ENCODE data around the gene GFRA1.
"Not testable (repeated sequence)": the region's sequence is repeated elsewhere in the genome, so short reads cannot be mapped to it uniquely, and the experiment has no call there.

GFRA1 gene

DNA sequence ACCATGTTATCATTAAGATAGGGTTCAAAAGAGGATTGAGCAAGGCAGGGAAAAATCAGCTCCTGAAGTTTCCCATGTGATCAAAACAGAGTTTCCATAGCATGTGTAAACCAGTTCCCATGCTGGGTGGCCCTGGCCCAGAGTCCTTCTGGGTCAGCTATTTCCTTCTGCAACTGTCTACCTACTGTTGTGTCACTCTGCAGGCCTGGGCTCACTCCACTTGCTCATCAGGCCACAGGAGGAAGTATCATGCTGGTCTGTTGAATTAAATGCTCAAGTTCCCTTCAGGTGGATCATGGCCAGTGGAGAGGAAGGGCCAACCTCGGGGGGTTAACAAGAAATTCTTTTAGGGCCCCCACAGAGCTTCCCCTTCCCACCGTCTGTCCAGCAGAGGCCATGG, 104.7 kb downstream of the GFRA1 start:
- no peaks in the 10 kb centered on the region for H3K9me3 ChIP-seq (ENCODE audit: control insufficient read depth in 2 of 2, low read length in 2 of 2)
- no peak overlapping the region for H3K4me3 ChIP-seq (ENCODE audit: low read length in 2 of 2)
- H3K36me3 ChIP-seq (ENCODE audit: control insufficient read depth in 2 of 2, insufficient read depth in 2 of 2, low read length in 2 of 2), result no peaks in the 10 kb centered on the region
- no peaks in the 10 kb centered on the region for H3K27me3 ChIP-seq (ENCODE audit: control insufficient read depth in 2 of 2, insufficient read depth in 2 of 2, low read length in 2 of 2)
- no peak overlapping the region for H3K9ac ChIP-seq (ENCODE audit: low read depth in 1 of 2, low read length in 2 of 2)
- H3K4me1 ChIP-seq (ENCODE audit: control insufficient read depth in 2 of 2, insufficient read depth in 2 of 2, low read length in 2 of 2), result no peaks in the 10 kb centered on the region
- H3K27ac ChIP-seq (ENCODE audit: low read depth in 2 of 2, low read length in 2 of 2), result no peak overlapping the region

DNA sequence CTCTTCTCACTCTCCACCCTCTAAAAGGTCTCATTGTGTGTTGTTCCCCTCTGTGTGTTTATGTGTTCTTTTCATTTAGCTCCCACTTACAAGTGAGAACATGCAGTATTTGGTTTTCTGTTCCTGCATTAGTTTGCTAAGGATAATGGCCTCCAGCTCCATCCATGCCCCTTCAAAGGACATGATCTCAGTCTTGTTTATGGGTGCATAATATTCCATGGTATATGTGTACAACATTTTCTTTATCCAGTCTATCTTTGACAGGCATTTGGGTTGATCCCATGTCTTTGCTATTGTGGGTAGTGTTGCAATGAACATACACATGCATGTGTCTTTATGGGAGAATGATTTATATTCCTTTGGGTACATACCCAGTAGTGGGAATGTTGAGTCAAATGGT, 107.1 kb downstream of the GFRA1 start:
- not testable (repeated sequence) for H3K27me3 ChIP-seq (ENCODE audit: control insufficient read depth in 2 of 2, insufficient read depth in 2 of 2, low read length in 2 of 2); H3K9me3 ChIP-seq (ENCODE audit: control insufficient read depth in 2 of 2, low read length in 2 of 2); H3K4me3 ChIP-seq (ENCODE audit: low read length in 2 of 2); H3K4me1 ChIP-seq (ENCODE audit: control insufficient read depth in 2 of 2, insufficient read depth in 2 of 2, low read length in 2 of 2); H3K27ac ChIP-seq (ENCODE audit: low read depth in 2 of 2, low read length in 2 of 2); H3K9ac ChIP-seq (ENCODE audit: low read depth in 1 of 2, low read length in 2 of 2); H3K36me3 ChIP-seq (ENCODE audit: control insufficient read depth in 2 of 2, insufficient read depth in 2 of 2, low read length in 2 of 2)

DNA sequence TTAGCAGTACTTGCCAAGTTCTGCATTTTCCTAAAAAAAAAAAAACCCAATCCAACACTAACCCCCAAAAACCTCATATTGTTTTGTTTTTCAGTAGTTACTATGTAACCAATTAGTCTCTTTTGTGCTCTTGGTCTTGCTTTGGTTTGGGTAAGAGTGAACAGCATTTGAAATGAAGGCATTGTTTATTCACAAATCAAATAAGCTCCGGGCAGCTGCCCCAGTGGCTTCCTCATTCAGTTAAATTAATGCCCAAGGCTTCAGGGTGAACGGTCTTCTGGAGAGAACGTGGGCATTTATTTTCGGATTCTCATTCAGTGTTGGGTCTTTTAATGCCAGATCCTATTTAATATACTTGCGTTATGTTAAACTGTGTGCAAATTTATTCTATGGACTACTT, 108.7 kb downstream of the GFRA1 start:
- Histone ChIP-seq H3K4me3 (ENCODE audit: low read length in 2 of 2) (no peak overlapping the region), H3K27me3 (ENCODE audit: control insufficient read depth in 2 of 2, insufficient read depth in 2 of 2, low read length in 2 of 2) (no peaks in the 10 kb centered on the region)

DNA sequence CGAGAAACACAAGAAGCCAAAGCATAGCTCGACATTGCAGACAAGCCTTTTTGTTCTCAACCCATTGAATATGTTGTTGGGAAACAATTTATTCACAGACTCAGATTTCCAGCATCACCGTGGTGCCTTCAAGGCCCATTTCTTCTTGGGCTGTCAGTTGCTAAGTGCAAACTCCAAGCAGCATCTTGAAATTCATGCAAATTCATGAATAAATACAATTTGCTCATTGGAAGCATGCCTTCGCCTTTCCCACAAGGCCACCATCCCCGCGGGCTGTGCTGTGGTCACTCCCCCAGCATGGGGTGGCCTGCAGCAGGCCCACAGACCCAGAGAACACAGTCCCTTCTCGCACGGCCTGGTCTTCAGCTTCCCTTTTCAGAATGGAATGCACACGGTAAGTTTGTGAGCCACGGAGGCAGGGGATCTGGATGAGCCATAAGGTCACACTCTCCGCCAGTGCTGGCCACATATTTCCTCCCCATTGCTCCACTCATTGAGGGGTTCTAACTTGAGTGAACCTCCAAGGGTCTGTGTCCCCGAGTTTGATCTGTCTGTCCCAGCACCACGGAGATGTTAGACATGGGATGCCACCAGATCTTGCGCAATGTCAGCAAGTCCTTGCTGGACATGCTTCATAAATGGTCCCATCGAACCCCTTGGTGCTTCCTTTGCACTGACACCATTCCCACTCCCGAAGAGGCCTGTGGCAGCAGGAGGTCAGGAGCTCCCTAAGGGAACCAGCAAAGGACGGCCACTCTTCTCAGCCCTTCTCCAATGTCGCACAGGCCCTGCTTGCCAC, 109.5 kb downstream of the GFRA1 start:
- Histone ChIP-seq H3K9ac (ENCODE audit: low read depth in 1 of 2, low read length in 2 of 2) (no peak overlapping the region), H3K4me1 (ENCODE audit: control insufficient read depth in 2 of 2, insufficient read depth in 2 of 2, low read length in 2 of 2) (no peaks in the 10 kb centered on the region), H3K27ac (ENCODE audit: low read depth in 2 of 2, low read length in 2 of 2) (no peak overlapping the region), H3K4me3 (ENCODE audit: low read length in 2 of 2) (no peak overlapping the region), H3K9me3 (ENCODE audit: control insufficient read depth in 2 of 2, low read length in 2 of 2) (no peaks in the 10 kb centered on the region), H3K36me3 (ENCODE audit: control insufficient read depth in 2 of 2, insufficient read depth in 2 of 2, low read length in 2 of 2) (no peaks in the 10 kb centered on the region), H3K27me3 (ENCODE audit: control insufficient read depth in 2 of 2, insufficient read depth in 2 of 2, low read length in 2 of 2) (no peaks in the 10 kb centered on the region)

More for the DNA sequence above, 108.7 kb downstream of the GFRA1 start:
- no peaks in the 10 kb centered on the region for H3K9me3 ChIP-seq (ENCODE audit: control insufficient read depth in 2 of 2, low read length in 2 of 2)
- no peaks in the 10 kb centered on the region for H3K36me3 ChIP-seq (ENCODE audit: control insufficient read depth in 2 of 2, insufficient read depth in 2 of 2, low read length in 2 of 2)
- H3K27ac ChIP-seq (ENCODE audit: low read depth in 2 of 2, low read length in 2 of 2), result no peak overlapping the region
- H3K9ac ChIP-seq (ENCODE audit: low read depth in 1 of 2, low read length in 2 of 2), result no peak overlapping the region
- H3K4me1 ChIP-seq (ENCODE audit: control insufficient read depth in 2 of 2, insufficient read depth in 2 of 2, low read length in 2 of 2), result no peaks in the 10 kb centered on the region

DNA sequence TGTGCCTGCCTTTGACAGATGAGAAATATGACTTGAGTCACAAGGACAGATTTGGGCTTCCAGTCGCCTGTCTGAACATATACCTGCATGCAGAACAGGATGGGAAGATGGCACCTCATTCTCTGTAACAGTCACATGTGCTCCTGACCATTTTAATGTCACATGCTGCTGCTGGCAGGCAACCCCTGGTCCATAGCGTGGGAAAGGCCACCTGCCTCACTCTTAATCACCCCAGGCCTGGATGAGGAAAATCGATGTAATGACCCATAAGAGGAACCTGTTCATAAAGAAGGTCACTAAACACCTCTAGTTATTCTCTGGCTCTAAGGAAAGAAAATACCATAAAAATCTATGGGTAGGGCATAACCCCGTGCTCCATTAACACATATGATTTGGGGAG, 110.2 kb downstream of the GFRA1 start:
- H3K4me3 ChIP-seq (ENCODE audit: low read length in 2 of 2), result no peak overlapping the region
- no peaks in the 10 kb centered on the region for H3K36me3 ChIP-seq (ENCODE audit: control insufficient read depth in 2 of 2, insufficient read depth in 2 of 2, low read length in 2 of 2)

DNA sequence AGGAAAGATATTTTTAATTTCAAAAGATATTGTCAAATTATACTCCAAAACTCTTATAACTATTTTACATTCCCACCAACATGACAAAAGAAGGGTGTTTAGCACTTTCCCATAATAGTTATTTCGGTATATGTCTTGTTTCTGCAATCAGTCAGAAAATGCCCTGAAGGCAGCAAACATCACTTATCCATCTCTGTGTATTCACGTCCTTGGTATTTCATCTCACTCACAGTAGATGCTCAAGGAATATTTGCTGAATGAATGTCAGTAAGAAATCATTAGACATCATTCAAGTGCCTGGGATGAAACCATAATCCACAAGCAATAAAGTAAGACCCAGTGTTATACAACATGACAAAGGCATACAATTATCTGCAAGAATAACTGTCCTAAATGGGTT, 112.7 kb downstream of the GFRA1 start:
- Histone ChIP-seq H3K4me1 (ENCODE audit: control insufficient read depth in 2 of 2, insufficient read depth in 2 of 2, low read length in 2 of 2) (no peaks in the 10 kb centered on the region), H3K4me3 (ENCODE audit: low read length in 2 of 2) (no peak overlapping the region), H3K9me3 (ENCODE audit: control insufficient read depth in 2 of 2, low read length in 2 of 2) (no peaks in the 10 kb centered on the region), H3K9ac (ENCODE audit: low read depth in 1 of 2, low read length in 2 of 2) (no peak overlapping the region), H3K27me3 (ENCODE audit: control insufficient read depth in 2 of 2, insufficient read depth in 2 of 2, low read length in 2 of 2) (no peaks in the 10 kb centered on the region), H3K36me3 (ENCODE audit: control insufficient read depth in 2 of 2, insufficient read depth in 2 of 2, low read length in 2 of 2) (no peaks in the 10 kb centered on the region), H3K27ac (ENCODE audit: low read depth in 2 of 2, low read length in 2 of 2) (no peak overlapping the region)

More for the DNA sequence above, 110.2 kb downstream of the GFRA1 start:
- no peaks in the 10 kb centered on the region for H3K4me1 ChIP-seq (ENCODE audit: control insufficient read depth in 2 of 2, insufficient read depth in 2 of 2, low read length in 2 of 2)
- no peaks in the 10 kb centered on the region for H3K27me3 ChIP-seq (ENCODE audit: control insufficient read depth in 2 of 2, insufficient read depth in 2 of 2, low read length in 2 of 2)
- H3K9ac ChIP-seq (ENCODE audit: low read depth in 1 of 2, low read length in 2 of 2), result no peak overlapping the region
- no peak overlapping the region for H3K27ac ChIP-seq (ENCODE audit: low read depth in 2 of 2, low read length in 2 of 2)
- no peaks in the 10 kb centered on the region for H3K9me3 ChIP-seq (ENCODE audit: control insufficient read depth in 2 of 2, low read length in 2 of 2)

DNA sequence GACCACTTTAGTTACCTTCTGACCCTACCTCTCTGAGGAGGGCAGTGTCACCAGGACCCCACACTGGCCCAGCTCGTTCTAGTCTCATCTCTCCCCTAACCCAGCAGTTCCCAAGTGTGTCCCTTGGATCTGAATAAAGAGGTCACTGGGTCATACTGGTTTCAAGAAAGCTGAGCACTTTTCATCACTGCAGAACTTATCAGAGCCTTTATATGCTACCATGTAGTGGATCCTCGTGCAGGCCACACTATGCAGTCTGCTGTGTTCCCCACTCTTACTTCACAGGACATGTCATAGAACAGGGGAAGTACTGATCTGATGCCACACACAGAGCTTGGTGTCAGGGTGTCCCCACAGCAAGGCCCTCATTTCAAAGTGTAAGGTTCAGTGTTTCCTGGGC, 113.8 kb downstream of the GFRA1 start:
- Histone ChIP-seq H3K9ac (ENCODE audit: low read depth in 1 of 2, low read length in 2 of 2) (no peak overlapping the region), H3K27ac (ENCODE audit: low read depth in 2 of 2, low read length in 2 of 2) (no peak overlapping the region), H3K9me3 (ENCODE audit: control insufficient read depth in 2 of 2, low read length in 2 of 2) (no peaks in the 10 kb centered on the region), H3K27me3 (ENCODE audit: control insufficient read depth in 2 of 2, insufficient read depth in 2 of 2, low read length in 2 of 2) (no peaks in the 10 kb centered on the region), H3K36me3 (ENCODE audit: control insufficient read depth in 2 of 2, insufficient read depth in 2 of 2, low read length in 2 of 2) (no peaks in the 10 kb centered on the region), H3K4me3 (ENCODE audit: low read length in 2 of 2) (no peak overlapping the region), H3K4me1 (ENCODE audit: control insufficient read depth in 2 of 2, insufficient read depth in 2 of 2, low read length in 2 of 2) (no peaks in the 10 kb centered on the region)

DNA sequence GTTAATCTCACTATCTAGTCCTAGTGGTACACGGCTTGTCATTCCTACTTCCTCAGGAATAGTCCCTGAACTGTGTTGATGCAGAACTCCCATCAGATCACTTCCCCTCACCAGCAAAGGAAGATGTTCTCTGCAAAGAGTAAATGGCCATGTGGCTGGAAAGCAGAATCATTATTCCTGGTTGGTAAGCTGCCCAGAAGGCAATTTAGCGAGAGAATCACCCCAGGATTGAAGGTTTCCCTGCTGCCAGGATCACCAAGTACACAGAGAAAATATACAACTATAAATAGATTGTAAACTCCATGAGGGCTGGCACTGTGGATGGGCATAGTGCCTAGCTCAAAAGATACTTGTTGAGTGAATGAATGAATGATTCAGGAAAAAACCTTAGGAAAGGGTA, 115.0 kb downstream of the GFRA1 start:
- no peaks in the 10 kb centered on the region for H3K27me3 ChIP-seq (ENCODE audit: control insufficient read depth in 2 of 2, insufficient read depth in 2 of 2, low read length in 2 of 2)
- H3K4me3 ChIP-seq (ENCODE audit: low read length in 2 of 2), result no peak overlapping the region
- H3K36me3 ChIP-seq (ENCODE audit: control insufficient read depth in 2 of 2, insufficient read depth in 2 of 2, low read length in 2 of 2), result no peaks in the 10 kb centered on the region
- H3K9ac ChIP-seq (ENCODE audit: low read depth in 1 of 2, low read length in 2 of 2), result no peak overlapping the region
- no peak overlapping the region for H3K27ac ChIP-seq (ENCODE audit: low read depth in 2 of 2, low read length in 2 of 2)
- H3K9me3 ChIP-seq (ENCODE audit: control insufficient read depth in 2 of 2, low read length in 2 of 2), result no peaks in the 10 kb centered on the region
- no peaks in the 10 kb centered on the region for H3K4me1 ChIP-seq (ENCODE audit: control insufficient read depth in 2 of 2, insufficient read depth in 2 of 2, low read length in 2 of 2)

DNA sequence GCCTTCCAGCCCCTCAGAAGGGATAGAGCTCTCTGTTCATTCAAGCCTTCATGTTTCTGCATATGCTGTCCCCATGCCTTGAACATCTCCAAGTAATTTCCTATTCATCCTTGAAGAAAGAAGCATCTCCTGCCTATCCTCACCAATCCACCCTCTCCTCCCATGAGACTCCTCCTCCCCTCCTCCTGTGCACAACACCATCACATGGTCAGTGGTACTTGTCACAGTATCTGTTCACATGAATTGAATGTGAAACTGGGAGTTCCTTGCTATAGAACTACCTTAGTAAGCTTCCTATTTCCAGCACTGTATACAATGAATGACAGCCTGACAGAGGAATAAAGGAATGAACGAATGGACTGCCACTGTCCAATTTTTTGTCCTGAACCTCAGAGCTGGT, 115.5 kb downstream of the GFRA1 start:
- Histone ChIP-seq H3K4me3 (ENCODE audit: low read length in 2 of 2) (no peak overlapping the region), H3K27ac (ENCODE audit: low read depth in 2 of 2, low read length in 2 of 2) (no peak overlapping the region)

DNA sequence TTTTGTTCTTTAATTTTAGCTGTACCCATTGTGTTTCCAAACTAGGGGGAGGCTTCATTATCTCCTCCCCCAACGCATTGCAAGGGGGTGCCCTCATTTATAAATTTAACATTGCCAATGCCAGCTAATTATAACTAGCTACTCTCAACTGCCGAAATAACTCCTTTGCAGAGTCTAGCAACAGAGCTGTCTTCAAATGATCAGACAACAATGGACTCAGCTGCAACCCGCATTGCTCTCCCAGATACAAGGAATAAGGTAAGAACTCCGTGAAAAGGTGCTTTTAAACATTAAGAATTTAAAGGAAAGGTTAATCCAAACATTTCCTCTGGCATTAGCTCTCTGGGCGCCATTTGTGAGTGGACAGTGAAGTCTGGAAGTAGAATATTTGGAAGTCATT, 116.2 kb downstream of the GFRA1 start:
- Histone ChIP-seq H3K4me1 (ENCODE audit: control insufficient read depth in 2 of 2, insufficient read depth in 2 of 2, low read length in 2 of 2) (no peaks in the 10 kb centered on the region), H3K27ac (ENCODE audit: low read depth in 2 of 2, low read length in 2 of 2) (no peak overlapping the region), H3K9ac (ENCODE audit: low read depth in 1 of 2, low read length in 2 of 2) (no peak overlapping the region), H3K36me3 (ENCODE audit: control insufficient read depth in 2 of 2, insufficient read depth in 2 of 2, low read length in 2 of 2) (no peaks in the 10 kb centered on the region), H3K27me3 (ENCODE audit: control insufficient read depth in 2 of 2, insufficient read depth in 2 of 2, low read length in 2 of 2) (no peaks in the 10 kb centered on the region), H3K4me3 (ENCODE audit: low read length in 2 of 2) (no peak overlapping the region), H3K9me3 (ENCODE audit: control insufficient read depth in 2 of 2, low read length in 2 of 2) (no peaks in the 10 kb centered on the region)

More for the DNA sequence above, 115.5 kb downstream of the GFRA1 start:
- no peaks in the 10 kb centered on the region for H3K4me1 ChIP-seq (ENCODE audit: control insufficient read depth in 2 of 2, insufficient read depth in 2 of 2, low read length in 2 of 2)
- H3K9ac ChIP-seq (ENCODE audit: low read depth in 1 of 2, low read length in 2 of 2), result no peak overlapping the region
- H3K9me3 ChIP-seq (ENCODE audit: control insufficient read depth in 2 of 2, low read length in 2 of 2), result no peaks in the 10 kb centered on the region
- H3K36me3 ChIP-seq (ENCODE audit: control insufficient read depth in 2 of 2, insufficient read depth in 2 of 2, low read length in 2 of 2), result no peaks in the 10 kb centered on the region
- H3K27me3 ChIP-seq (ENCODE audit: control insufficient read depth in 2 of 2, insufficient read depth in 2 of 2, low read length in 2 of 2), result no peaks in the 10 kb centered on the region
